Inferior parietal cortex (tissue), 1 donor: ENCODE measurements around the gene MPG.
A peak's percentile ranks its signal among the peaks of the same experiment; 100 is the strongest.

ENCODE experiments used
- DNase-seq: peaks from one replicate; pipeline ENCODE4 v3.0.0-alpha.2; 2016; ENCODE audit errors: extremely low spot score

MPG gene

DNA sequence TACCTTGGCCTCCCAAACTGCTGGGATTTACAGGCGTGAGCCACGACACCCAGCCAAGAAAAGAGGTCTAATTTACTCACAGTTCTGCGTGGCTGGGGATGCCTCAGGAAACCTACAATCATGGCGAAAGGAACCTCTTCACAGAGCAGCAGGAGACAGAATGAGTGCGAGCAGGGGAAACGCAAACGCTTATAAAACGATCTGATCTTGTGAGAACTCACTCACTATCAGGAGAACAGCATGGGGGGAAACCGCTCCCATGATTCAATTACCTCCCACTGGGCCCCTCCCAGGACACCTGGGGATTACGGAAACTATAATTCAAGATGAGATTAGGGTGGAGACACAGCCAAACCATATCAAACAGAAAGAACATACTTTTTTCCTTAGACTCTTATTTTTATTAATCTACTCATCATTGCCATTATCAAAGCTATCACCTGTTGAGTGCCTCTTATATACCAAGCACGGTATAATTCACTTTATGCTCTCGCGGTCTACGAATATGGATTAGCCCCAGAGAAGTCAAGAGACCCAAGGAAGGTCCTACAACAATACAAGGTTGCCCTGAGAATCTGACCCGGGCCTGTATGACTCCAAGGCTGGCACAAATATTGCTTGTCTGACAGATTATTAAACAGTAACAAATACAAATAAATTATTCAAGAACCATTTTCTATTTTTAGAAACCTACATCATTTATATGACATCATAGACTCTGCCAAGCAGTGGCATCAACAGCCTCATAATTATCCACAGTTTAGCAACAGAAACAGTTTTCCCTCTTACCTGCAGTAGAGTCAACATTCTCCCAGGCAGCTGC is 27.0 kb upstream of the MPG start:
- DNase-seq: no peak

DNA sequence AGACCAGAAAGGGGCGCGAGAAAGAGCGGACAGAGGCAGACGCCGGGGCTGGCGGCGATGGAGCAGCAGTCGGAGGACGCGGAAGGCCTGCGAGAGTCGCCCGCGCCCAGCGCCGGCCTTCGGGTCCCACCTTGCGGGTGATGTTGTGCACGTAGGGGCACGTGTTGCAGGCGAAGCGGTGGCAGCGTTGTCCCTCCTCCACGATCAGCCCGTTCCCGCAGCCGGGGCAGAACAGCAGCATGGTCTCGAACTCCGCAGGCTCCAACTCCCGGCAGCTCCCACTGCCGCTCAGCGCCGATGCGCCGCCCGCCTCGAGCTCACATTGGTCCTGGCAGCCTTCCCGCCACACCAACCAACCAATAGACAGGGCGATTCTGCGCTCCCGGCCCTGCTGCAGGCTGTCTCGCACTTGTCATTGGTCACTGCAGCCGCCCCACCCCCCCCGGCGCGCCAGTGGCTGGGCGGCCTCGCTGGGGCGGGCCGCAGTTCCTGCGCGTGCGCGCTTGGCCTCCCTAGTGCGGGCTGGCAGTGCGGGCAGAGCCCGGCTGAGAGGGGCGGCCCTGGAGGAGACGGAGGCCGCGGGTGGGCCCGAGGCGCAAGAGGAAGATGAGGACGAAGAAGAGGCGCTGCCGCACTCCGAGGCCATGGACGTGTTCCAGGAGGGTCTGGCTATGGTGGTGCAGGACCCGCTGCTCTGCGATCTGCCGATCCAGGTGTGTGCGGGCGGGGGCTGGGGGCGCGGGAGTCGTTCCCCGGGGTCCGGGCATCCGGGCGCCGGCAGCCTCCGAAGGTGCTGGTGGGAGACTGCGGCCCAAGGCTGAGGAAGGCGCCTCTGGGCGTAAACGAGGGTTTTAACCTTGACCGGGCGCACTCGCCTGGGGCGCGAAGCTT is 24.4 kb upstream of the MPG start, which contains the start of the genes POLR3K and SNRNP25:
Gene POLR3K, minus strand, starts transcription at position 263 of the 891 bp plus-strand sequence. Its CDS starts 22 bp downstream, at position 241.
Gene SNRNP25, plus strand, starts transcription at position 483 of the 891 bp plus-strand sequence. Its CDS starts 189 bp downstream, at position 672.
- peak; percentile 95 for DNase-seq

DNA sequence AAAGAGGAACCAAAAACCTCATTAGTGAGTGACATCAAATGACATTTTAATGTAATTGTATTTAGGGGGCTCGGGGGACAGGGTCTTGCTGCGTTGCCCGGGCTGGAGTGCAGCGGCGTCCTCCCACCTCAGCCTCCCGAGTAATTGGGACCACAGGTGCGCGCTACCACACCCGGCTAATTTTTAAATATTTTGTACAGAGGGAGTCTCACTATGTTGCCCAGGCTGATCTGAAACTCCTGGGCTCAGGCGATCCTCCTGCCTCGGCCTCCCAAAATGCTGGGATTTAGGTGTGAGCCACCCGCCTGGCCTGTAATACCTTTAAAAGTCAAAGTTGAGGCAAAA is 23.8 kb upstream of the MPG start:
- no peak for DNase-seq

DNA sequence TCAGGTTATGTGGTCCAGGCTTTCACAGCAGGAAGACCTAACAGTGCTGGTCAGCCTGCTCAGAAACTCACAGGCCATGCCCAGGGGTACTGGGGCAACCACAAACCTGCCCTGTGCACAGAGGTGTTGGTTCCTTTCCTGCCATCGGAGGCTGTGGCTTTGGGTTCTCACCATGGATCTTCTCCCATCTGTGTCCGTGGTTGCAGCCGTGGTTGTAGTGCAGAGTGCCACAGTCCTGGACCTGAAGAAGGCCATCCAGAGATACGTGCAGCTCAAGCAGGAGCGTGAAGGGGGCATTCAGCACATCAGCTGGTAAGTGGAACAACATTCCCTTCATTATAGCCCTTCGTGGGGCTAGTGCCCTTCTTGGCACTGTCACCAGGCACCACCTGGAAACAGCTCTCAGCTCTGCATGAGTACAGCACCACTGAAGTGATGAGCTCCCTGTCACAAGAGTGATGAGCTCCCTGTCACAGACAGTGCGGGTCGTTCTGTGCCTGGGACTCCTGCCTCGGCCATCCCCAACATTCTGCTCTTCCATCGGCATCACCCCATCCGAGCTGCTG is 22.4 kb upstream of the MPG start:
- no peak for DNase-seq

DNA sequence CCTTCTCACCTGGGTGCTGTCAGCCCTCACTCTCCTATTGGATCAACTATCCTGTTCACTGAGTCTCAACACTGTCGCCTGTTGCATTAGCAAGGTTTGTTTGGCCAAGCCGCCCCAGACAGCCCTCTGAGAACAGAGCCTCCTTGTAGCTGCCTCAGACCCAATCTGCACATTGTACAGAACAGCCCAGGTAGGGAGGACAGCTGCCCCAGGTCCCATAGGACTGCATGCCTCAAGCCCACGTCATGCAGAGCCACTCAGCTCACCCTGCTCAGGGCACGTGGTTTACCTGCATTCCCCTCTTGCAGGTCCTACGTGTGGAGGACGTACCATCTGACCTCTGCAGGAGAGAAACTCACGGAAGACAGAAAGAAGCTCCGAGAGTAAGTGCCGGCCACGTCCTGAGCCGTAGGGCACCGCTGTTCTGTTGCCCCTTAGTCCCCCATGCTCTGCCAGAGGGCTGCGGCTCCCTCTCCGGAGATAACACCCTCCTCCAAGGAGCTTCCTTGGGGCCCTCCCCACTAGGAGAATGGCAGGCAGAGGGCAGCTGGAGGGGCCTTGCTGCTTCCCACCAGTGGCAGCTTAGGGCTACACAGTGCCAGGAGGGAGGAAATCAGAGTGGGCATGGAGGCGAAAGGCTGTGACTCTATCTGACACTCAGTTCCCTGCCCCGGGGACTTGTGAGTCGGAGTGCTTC is 21.6 kb upstream of the MPG start:
- no peak for DNase-seq

DNA sequence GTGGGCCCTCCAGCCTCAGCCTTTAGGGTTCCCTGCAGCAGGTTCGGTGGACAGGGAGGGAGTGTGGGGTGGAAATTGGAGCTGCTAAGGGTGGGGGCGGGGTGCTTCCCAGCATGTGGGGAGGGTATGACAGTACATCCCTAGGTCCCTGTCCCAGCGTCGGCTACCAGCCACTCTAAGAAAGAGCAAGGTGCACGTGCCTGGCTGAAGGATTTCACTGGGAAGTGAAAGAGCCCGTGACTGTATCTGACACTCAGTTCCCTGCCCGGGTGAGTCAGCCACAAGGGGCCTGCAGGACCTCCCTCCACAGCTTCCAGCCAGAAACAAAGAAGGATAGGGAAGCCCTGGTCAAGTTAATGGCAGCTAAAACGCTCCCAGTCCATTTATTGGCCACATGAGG is 20.3 kb upstream of the MPG start:
- DNase-seq: no peak

DNA sequence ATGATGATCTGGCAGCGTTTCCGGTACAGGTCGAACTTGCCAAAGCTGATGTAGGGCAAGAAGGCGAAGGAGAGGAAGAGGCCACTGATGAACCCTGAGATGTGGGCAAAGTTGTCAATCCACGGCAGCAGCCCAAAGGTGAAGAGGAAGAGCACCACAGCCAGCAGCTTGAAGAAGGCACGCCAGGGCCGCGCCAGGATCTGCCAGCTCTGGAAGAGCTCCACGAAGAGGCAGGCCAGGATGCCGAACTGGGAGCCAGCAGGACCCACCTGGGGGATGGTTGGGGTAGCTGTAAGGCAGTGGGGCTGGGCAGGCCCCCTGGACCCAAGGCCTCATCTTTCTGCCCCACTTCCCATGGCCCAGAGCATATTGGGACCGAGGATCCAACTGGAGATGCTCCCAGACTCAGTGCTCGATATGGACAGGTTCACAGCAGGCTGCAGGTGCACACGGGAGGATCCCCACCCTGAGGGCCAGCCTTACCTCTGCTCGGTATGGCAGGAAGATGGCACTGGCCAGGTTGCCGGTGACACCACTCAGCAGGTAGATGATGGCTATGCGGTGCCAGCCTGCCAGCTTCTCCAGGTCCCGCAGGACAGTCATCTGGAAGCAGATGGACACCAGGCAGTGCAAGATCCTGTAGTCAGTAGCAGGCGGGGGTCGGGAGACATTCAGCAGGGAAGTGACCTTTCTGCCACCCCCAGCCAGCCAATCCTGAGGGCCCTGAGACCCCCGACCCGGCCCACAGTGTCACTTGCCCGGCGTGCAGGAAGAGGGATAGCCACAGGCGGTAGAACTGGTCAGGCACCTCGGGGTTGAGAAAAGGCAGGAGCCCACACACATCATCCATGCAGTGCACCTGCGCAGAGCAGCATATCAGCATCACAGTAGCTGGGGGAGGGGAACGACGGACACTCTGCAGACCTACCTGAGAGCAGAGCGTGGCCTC is 19.3 kb upstream of the MPG start:
- no peak for DNase-seq

DNA sequence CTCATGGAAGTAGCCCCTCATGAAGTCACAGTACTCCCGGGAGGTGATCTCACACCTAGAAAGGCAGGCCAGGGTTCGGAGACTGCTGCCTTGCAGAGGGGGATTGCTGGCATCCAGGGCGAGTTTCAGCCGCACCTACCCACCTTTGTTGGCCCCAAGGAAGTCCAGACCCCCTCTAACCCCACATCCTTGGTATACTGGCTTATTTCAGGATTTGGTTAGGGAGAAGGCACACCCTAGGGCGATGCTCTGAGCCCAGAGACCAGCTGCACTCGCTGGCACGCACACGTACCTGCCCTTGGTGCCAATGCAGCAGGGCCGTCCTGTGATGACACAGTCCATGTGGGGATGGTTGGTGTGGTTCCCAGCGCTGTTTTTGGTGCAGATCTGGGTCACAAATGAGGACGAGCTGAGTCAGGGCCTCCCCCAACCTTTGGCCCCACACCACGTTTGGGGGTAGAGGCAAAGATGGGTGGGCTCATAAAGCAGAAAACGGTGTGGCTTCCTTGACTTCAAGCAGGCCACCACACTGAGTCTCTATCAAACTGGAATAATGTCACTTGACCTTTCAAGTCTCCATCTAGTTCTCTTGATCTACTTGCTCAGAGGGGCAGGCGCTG is 18.5 kb upstream of the MPG start:
- no peak for DNase-seq

DNA sequence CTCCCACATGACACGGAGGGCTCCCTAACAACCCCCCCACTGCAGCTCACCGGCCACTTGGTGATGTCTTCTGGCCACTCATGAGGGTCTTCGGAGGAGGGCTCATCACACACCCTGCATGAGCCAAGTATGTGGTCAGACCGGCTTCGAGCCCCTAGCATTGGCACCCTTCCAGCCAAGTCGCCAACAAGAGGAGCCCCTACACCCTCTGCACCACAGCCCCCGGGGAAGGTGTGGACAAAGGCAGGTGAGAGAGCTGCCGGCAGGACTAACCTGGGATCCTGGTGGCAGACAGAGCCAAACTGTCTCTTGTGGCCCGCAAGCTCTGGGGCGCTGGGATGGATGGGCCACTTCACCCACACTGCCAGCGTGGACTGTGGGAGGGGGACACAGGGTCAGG is 17.9 kb upstream of the MPG start:
- DNase-seq: no peak

DNA sequence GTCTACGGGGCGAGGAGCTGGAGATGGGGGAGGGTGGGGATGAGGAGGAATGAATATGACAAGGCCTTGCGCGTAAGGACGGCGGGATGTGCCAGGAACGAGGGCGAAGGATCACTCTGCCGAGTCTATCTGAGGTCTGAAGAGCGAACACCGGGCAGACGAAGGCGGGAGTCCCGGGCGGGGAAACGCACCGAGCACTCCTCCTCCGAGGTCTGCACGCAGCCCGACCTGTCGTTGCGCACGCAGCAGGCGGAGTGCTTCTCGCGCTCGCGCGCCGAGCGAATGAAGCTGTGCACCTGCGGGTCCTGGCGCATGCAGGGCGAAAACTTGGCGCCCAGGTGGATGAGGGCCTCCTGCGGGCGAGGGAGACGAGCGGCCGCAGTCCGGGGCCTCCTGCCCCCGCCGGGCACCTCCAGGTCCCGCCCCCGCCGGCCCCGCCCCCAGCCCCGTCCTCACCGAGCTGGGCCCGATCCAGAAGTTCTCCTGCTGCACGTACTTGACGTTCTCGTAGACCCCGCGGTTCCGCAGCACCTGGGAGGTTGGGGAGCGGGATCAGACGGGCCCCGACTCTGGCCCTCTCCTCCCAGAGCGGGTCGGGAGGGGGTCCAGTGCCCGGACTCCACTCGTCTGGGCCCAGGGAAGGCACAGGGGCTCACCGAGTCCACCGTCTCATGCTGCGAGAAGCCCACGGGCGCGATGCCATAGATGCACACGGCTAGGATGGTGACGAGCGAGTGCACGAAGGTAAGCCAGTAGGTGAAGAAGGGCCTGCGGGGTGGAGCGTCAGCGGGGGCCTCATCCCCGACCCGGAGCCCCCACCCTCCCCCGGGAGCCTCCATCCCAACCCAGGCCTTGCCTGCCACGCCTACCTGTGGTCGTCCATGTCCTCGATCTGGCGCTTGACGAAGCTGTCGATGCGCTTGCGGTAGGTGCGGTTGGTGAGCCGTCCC is 16.8 kb upstream of the MPG start:
- DNase-seq: no peak

DNA sequence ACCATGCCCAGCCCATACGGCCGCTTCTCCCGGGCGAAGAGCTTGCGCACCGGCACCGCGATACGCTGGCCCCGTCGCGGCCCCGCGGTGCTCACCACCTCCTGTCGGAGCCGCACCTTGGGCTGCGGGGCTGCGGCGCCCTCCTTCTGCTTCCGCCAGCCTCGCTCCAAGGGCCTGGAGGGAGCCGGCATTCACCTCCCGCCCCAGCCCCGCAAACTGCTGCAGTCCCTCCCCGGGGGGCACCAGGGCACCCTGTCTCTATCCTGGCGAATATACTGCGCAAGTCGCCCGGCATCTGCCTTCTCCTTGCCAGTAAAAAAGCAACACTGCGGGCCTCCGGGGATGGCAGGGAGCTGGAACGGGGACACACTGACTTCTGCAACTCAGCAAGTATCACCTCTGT is 16.1 kb upstream of the MPG start:
- DNase-seq: no peak

DNA sequence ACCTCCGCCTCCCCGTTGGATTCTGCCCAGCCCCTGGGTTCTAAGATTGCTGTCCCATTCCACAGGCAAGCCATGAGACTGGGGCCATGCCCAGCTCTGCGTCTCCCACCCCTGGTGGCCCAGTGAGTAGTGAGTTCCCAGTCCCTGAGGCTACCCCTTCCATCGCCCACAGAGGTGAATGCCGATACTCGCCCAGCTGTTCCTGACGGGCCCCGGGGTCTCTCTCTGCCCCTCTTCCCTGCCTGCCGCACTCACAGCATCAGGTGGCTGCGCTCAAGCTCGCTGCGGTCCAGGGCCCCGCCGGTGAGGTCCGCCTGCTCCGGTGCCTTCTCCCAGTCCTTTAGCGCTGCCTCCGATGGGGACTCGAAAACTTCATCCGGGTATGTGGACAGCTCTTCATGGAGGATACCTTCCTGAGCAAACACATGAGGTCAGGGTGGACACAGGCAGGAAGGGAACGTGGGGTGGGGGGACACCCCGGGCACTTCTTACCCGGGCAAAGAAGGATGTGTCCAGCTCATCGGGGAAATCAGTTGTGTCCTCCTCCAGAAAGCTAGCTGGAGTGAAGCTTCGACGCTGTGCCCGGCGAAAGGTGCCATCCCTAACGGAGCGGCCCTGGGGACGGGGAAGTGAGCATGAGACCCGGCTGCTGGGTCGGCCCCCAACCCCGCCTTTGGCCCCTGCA is 15.6 kb upstream of the MPG start:
- DNase-seq: no peak

DNA sequence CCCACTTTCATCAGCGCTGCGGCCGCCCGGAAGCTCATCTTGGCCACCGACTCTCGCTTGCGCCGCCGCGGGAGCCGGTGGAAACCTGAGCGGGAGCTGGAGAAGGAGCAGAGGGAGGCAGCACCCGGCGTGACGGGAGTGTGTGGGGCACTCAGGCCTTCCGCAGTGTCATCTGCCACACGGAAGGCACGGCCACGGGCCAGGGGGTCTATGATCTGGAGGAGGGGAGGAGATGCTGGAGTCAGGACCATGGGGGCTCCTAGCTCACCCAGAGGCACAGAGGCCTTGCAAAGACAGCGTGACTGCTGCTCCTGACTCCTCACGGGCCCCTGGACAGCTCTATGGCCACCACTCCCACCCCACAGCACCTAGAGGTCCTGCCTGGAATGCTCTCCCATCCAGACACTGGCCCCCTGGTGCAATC is 15.0 kb upstream of the MPG start:
- no peak for DNase-seq

DNA sequence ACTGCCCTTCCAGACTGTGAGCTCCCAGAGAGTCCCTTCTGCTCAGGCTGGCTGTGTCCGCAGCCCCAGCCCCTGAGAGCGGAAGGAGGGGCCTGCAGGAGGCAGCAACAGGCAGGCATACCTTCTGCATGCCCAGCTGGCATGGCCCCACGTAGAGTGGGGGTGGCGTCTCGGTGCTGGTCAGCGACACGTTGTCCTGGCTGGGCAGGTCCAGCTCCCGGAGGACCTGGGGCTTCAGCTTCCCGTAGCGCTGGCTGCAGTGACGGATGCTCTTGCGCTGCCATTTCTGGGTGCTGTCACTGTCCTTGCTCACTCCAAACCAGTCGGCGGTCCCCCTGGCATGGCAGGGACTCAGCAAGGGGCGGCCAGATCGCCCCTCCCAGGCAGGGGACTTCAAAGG is 14.6 kb upstream of the MPG start:
- DNase-seq: no peak

DNA sequence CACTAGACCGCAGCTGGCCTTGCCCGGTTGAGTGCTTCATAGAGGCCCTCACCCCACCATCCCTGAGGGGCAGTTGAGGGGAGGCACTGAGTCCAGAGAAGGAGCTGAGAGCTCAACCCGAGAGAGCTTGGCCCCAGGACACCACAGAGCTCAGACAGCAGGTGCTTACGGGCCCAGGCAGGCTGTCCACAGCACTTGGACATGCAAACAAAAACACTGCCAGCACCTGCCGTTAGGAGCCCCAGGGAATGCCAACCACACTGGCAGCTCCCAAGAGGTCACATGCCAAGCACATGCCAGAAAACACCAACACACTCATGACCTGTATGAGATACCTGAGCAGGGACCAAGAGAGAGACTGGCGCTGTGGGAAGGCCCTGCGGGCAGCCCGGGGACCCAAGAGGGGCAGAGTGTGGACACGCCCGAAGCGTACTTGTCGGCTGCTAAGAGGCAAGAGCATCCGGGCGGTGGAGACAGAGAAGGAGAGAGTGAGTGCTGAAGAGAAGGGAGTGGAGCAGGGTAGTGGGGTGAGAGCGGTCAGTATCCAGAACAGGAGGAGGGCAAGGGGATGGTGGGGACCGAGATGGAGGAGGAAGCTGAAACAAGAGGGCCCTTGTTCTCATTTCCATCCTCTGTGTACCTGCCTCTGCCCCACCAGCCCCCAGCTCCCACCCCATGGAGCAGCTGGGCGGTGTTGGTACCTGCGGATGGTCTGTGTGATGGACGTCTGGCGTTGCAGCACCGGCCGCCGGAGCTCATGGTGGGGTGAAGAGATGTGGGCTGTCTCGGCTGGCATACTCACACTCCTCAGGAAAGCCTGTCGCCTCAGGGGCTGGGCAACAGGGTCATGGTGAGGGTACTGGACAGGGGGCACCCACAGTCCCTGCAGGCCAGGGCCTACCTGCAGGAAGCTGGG is 13.8 kb upstream of the MPG start:
- DNase-seq: no peak

DNA sequence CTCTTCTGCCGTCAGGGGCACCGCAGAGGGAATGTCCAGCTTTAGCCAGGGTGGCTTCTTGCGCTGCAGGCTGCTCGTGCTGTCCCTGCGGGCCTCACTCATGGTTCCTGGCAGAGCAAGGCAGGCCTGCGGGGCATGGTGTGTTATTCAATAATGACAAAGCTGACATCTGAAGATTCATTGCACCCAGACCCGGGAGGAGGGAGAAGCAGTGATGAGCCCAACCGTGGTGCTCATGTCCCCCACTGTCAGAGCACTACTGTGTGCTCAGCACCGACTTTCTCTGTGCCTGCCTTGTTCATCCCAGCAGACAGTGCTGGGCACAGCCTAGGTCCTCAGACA is 13.1 kb upstream of the MPG start:
- no peak for DNase-seq

DNA sequence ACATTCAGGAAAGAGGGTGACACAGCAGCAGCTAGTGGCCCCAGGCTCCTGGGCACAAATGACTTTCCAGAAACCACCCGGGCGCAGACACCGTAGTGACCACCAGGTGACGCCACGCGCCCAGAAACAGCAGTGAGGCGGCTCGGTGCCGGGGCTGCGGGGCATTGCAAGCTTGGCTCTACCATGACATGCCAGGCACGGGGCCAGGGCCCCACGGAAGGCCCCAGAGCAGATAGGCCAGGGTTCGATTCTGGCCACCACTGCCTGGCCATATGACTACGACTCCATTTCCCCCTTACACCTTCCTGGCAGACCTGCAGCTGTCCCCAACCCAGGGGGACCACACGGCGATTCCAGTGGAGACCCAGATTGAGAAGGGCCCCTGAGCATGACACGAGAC is 12.3 kb upstream of the MPG start:
- peak; percentile 79 for DNase-seq
